RWPE2 (cell line): Measurements from ENCODE around the gene DSCAM.

Experiments used
- ATAC-seq: fragments of 200-7000 bp; cut with Tn5 transposase; 3 replicates; pipeline ENCODE4 v1.9.1; 2021; ENCODE audit warnings: low read depth
- DNase-seq: peaks from one replicate; pipeline ENCODE4 v3.0.0-alpha.2; 2020; ENCODE audit warnings: low spot score
- H3K27ac ChIP-seq: fragments of 450-650 bp; 2 replicates; pipeline ENCODE4 v1.5.1; 2017; ENCODE audit warnings: mild to moderate bottlenecking; ENCODE audit not compliant: poor library complexity, severe bottlenecking
- H3K27me3 ChIP-seq: fragments of 250-450 bp; sonication (Bioruptor Pico); 2 replicates; pipeline ENCODE4 v1.5.1; 2021; ENCODE audit warnings: mild to moderate bottlenecking, moderate library complexity; ENCODE audit not compliant: insufficient read depth, poor library complexity, severe bottlenecking
- H3K36me3 ChIP-seq: fragments of 250-450 bp; sonication (Bioruptor Pico); 2 replicates; pipeline ENCODE4 v1.5.1; 2020; ENCODE audit warnings: low read depth, mild to moderate bottlenecking, moderate library complexity
- H3K4me1 ChIP-seq: fragments of 250-450 bp; sonication (Bioruptor Pico); 2 replicates; pipeline ENCODE4 v1.5.1; 2021; ENCODE audit warnings: mild to moderate bottlenecking, moderate library complexity; ENCODE audit not compliant: insufficient read depth, poor library complexity, severe bottlenecking
- H3K4me3 ChIP-seq: fragments of 250-450 bp; sonication (Bioruptor Pico); 2 replicates; pipeline ENCODE4 v1.5.1; 2021; ENCODE audit warnings: mild to moderate bottlenecking, moderate library complexity; ENCODE audit not compliant: severe bottlenecking
- H3K9me3 ChIP-seq: fragments of 250-450 bp; sonication (Bioruptor Pico); 2 replicates; pipeline ENCODE4 v1.5.1; 2021; ENCODE audit warnings: mild to moderate bottlenecking, moderate library complexity; ENCODE audit not compliant: severe bottlenecking
- TF ChIP-seq, protein P1 (sequence below): fragments of 450-650 bp; IDR thresholded peaks from one replicate; pipeline ENCODE4 v1.5.1; 2017; ENCODE audit warnings: mild to moderate bottlenecking, moderate library complexity; ENCODE audit not compliant: poor library complexity, severe bottlenecking

The DSCAM gene

DNA sequence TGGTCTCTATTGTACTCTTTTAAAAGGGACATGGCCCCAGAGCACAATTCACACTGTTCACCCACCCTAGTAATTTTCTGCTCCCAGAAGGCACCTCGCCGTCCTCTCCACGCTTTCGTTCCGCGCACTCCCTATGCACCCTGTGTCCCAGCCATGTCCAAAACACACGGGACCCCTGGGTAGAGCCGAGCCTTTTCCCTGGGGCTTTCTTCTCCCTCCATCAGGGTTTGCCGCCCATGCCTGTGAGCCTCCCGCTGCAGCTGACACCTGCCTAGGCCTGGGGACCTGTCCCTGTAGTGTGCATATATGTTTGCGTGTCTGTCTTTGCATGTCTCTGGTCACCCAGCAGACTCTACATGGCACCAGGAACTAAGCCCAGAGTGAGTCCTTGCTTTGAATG is 677.0 kb downstream of the DSCAM start:
- H3K27me3 ChIP-seq = no peaks in the 10 kb centered on the region
- DNase-seq = no peak
- H3K36me3 ChIP-seq = no peaks in the 10 kb centered on the region
- no peaks in the 10 kb centered on the region for H3K9me3 ChIP-seq
- ATAC-seq = no peak
- TF ChIP-seq, protein P1, sequence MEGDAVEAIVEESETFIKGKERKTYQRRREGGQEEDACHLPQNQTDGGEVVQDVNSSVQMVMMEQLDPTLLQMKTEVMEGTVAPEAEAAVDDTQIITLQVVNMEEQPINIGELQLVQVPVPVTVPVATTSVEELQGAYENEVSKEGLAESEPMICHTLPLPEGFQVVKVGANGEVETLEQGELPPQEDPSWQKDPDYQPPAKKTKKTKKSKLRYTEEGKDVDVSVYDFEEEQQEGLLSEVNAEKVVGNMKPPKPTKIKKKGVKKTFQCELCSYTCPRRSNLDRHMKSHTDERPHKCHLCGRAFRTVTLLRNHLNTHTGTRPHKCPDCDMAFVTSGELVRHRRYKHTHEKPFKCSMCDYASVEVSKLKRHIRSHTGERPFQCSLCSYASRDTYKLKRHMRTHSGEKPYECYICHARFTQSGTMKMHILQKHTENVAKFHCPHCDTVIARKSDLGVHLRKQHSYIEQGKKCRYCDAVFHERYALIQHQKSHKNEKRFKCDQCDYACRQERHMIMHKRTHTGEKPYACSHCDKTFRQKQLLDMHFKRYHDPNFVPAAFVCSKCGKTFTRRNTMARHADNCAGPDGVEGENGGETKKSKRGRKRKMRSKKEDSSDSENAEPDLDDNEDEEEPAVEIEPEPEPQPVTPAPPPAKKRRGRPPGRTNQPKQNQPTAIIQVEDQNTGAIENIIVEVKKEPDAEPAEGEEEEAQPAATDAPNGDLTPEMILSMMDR = no peak
- H3K27ac ChIP-seq = no peak overlapping the region
- H3K4me1 ChIP-seq = no peaks in the 10 kb centered on the region
- H3K4me3 ChIP-seq = no peak overlapping the region

DNA sequence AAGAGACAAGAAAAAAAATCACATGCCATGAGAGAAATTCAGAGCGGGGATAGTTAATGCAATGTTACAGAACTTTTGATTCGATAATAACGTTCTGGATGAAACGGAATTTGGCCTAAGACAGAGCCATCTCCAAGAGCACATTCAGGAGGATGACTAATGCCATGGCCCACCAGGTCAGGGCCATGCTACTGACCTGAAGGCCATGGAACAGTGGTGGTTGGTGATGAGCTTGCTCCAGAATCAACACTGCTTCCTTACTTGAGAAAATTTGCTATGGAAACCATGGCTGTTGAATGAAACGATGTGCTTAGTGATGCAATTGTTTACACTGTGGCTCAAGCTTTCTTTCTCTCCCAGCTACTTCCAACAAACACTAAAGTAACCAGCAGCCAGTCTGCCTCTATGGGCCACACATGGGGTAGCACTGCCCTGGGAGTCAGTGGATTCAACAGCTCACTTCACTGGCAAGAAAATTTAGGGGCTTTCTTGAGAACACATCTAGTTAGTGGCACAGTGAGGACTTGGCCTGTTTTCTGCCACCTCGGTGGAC is 680.6 kb downstream of the DSCAM start:
- DNase-seq = no peak
- TF ChIP-seq, protein P1 = no peak
- Histone ChIP-seq H3K36me3 (no peaks in the 10 kb centered on the region), H3K9me3 (no peaks in the 10 kb centered on the region), H3K4me1 (no peaks in the 10 kb centered on the region), H3K27me3 (no peaks in the 10 kb centered on the region), H3K27ac (no peak overlapping the region), H3K4me3 (no peak overlapping the region)
- no peak for ATAC-seq

DNA sequence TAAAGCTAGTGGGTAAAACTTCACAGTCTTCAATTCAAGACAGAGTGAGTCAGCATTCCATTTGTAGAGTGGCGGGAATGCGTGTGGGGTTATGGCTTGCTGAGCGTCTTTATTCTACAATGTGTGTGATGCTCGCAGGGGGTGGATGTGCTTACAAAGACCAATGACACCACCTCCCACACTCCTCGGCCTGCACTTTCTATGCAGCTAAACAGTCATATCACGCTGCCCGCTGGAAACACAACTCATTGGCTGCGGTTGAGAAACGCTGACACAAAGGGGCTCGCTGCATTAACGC is 681.2 kb downstream of the DSCAM start:
- Histone ChIP-seq H3K36me3 (no peaks in the 10 kb centered on the region), H3K9me3 (no peaks in the 10 kb centered on the region), H3K4me3 (no peak overlapping the region), H3K27ac (no peak overlapping the region), H3K27me3 (no peaks in the 10 kb centered on the region), H3K4me1 (no peaks in the 10 kb centered on the region)
- DNase-seq (no peak), ATAC-seq (no peak)
- TF ChIP-seq, protein P1 = no peak

DNA sequence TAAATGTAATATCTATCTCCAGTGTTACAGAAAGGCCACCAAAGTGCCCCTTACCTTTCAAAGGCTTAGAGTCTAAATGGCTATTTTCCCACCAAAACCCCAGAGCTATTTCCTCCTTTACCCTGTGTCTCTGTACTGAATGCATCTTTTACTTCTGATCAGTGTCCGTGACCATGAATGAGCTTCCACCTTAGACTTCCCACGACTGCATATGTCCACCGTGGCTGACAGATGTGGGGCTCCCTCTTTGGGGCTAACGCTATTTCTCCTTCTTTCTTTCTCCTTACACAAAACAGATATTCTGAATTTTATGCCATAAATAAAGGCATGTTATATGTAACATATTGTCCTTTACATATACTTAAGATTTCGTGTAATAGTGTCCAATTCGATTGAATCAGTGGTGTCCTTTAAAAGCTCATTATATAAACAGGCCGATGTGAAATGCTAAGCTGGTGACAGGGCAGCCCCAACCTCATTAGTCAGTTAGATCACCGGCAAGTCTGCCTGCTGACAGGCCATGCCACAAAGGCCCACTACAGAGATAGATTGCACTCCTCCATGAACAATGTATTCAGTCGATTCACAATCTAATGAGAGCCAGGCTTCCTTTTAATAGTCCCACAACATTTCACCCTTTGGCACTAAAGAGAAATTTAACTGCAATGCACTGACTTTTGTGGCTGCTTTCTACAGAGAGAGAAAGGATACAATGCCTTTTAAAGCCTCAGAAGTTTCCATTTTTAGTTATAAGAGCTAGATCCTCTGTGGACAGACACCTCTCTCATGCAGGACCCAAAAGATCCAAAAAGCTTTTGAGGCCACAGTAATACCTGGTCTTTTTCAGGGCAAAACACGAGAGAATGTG is 681.8 kb downstream of the DSCAM start:
- no peaks in the 10 kb centered on the region for H3K27me3 ChIP-seq
- no peak overlapping the region for H3K27ac ChIP-seq
- no peaks in the 10 kb centered on the region for H3K9me3 ChIP-seq
- H3K4me3 ChIP-seq = no peak overlapping the region
- TF ChIP-seq, protein P1 = no peak
- H3K4me1 ChIP-seq = no peaks in the 10 kb centered on the region
- no peaks in the 10 kb centered on the region for H3K36me3 ChIP-seq
- ATAC-seq = no peak
- DNase-seq = no peak

DNA sequence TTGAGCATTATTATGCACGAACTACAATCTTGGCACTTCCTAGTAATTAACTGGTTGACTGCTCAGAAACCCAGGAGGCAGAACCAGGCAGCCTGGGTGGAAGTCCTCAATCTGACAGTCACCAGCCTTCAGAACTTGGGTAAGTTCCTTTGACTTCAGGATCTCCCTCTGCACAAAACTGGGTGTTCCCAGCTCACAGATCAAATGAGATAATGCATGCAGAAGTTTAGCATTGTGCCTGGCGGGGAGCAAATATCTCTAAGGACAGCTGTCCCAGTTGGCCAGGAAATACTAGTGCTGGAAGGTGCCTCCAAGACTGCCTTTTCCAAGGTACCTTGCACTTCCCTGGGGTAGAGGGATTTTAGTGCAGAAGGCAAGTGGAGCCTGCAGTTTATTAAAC is 684.9 kb downstream of the DSCAM start:
- H3K4me3 ChIP-seq = no peak overlapping the region
- TF ChIP-seq, protein P1 = no peak
- no peaks in the 10 kb centered on the region for H3K9me3 ChIP-seq
- no peaks in the 10 kb centered on the region for H3K27me3 ChIP-seq
- no peaks in the 10 kb centered on the region for H3K36me3 ChIP-seq
- H3K4me1 ChIP-seq = no peaks in the 10 kb centered on the region
- DNase-seq (no peak), ATAC-seq (no peak)
- no peak overlapping the region for H3K27ac ChIP-seq
